WTC11 (cell line): ENCODE results near the gene SKOR2.

Source experiments
- E2F1 ChIP-seq: sonication (generic); formaldehyde crosslinking; IDR thresholded peaks from 2 replicates; pipeline ENCODE4 v1.8.0; 2022; ENCODE audit warnings: mild to moderate bottlenecking, missing genetic modification reagents
- NR3C1 ChIP-seq: sonication (generic); formaldehyde crosslinking; conservative IDR thresholded peaks from 2 replicates; pipeline ENCODE4 v1.8.1; 2023; ENCODE audit warnings: low read depth, mild to moderate bottlenecking, missing genetic modification reagents
- TEAD1 ChIP-seq: sonication (generic); formaldehyde crosslinking; IDR thresholded peaks from 2 replicates; pipeline ENCODE4 v1.8.0; 2022; ENCODE audit warnings: mild to moderate bottlenecking, missing genetic modification reagents

- no peak for TF ChIP-seq E2F1
- TF ChIP-seq NR3C1 (CRISPR knock-in tag) = no peak
- TF ChIP-seq TEAD1 (CRISPR knock-in tag) = no peak
Measured at GRCh38 chr18:47261902-47262300, 10.4 kb upstream of the SKOR2 start.
